Measurements from ENCODE around the gene ATP5F1E.

- TF ChIP-seq, protein P1, sequence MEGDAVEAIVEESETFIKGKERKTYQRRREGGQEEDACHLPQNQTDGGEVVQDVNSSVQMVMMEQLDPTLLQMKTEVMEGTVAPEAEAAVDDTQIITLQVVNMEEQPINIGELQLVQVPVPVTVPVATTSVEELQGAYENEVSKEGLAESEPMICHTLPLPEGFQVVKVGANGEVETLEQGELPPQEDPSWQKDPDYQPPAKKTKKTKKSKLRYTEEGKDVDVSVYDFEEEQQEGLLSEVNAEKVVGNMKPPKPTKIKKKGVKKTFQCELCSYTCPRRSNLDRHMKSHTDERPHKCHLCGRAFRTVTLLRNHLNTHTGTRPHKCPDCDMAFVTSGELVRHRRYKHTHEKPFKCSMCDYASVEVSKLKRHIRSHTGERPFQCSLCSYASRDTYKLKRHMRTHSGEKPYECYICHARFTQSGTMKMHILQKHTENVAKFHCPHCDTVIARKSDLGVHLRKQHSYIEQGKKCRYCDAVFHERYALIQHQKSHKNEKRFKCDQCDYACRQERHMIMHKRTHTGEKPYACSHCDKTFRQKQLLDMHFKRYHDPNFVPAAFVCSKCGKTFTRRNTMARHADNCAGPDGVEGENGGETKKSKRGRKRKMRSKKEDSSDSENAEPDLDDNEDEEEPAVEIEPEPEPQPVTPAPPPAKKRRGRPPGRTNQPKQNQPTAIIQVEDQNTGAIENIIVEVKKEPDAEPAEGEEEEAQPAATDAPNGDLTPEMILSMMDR (IDR thresholded peaks at IDR 0.05; ENCODE audit: extremely low read depth in 1 of 2, insufficient read depth in 1 of 2, low read depth in 1 of 2, low read length in 2 of 2) = no peak
- TF ChIP-seq EZH2 (IDR thresholded peaks at IDR 0.05; ENCODE audit: borderline replicate concordance, low read depth, low read length, severe bottlenecking) = no peak
- TF ChIP-seq MYC (IDR thresholded peaks at IDR 0.05; ENCODE audit: low read depth, low read length) = no peak
- TF ChIP-seq POLR2A (IDR thresholded peaks at IDR 0.05; ENCODE audit: low read depth, low read length) = no peak
- TF ChIP-seq, protein P2, sequence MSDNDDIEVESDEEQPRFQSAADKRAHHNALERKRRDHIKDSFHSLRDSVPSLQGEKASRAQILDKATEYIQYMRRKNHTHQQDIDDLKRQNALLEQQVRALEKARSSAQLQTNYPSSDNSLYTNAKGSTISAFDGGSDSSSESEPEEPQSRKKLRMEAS (IDR thresholded peaks at IDR 0.05; ENCODE audit: insufficient read depth, insufficient read length) = no peak
These were observed 16.0 kb upstream of the ATP5F1E start for GRCh38 chr20:59047938-59048680.

Data from endothelial cell of umbilical vein (primary cell).